Lung (tissue), 12 donors: ENCODE results near the gene RAB23. TPM values are rescaled to one million over a fixed set of nuclear protein-coding genes. Genes with fewer than 3 reads are reported as not detected.

ENCODE experiments used
- ATAC-seq: fragments of 200-7000 bp; cut with Tn5 transposase; one replicate; pipeline ENCODE4 v1.9.1; 2020; ENCODE audit warnings: moderate number of reproducible peaks; ENCODE audit not compliant: insufficient read depth, low FRiP score
- DNase-seq, 3 donors: peaks; one replicate each; pipeline ENCODE4 v3.0.0-alpha.2; 2013 to 2017
- H3K27ac ChIP-seq, 2 donors: one replicate each; pipeline ENCODE4 v1.5.1; 2013; ENCODE audit warnings: mild to moderate bottlenecking in 2 of 2, moderate library complexity in 2 of 2, control low read depth in 1 of 2, inconsistent platforms in 1 of 2, low read depth in 1 of 2, low read length in 1 of 2
- H3K27me3 ChIP-seq, 3 donors: one replicate each; pipeline ENCODE4 v1.5.1; 2013; ENCODE audit warnings: low read length in 2 of 3; ENCODE audit not compliant: control insufficient read depth in 3 of 3, insufficient read depth in 3 of 3
- H3K36me3 ChIP-seq, 4 donors: one replicate each; pipeline ENCODE4 v1.5.1; 2013; ENCODE audit warnings: low read length in 4 of 4, mild to moderate bottlenecking in 1 of 4, moderate library complexity in 1 of 4; ENCODE audit not compliant: control insufficient read depth in 4 of 4, insufficient read depth in 4 of 4
- H3K4me1 ChIP-seq, 5 donors: one replicate each; pipeline ENCODE4 v1.5.1; 2013; ENCODE audit warnings: low read length in 5 of 5, mild to moderate bottlenecking in 2 of 5, moderate library complexity in 1 of 5; ENCODE audit not compliant: control insufficient read depth in 5 of 5, insufficient read depth in 5 of 5
- H3K4me3 ChIP-seq: one replicate; pipeline ENCODE4 v1.5.1; 2013; ENCODE audit warnings: mild to moderate bottlenecking, control low read depth, moderate library complexity
- H3K9ac ChIP-seq, 2 donors: one replicate each; pipeline ENCODE4 v1.5.1; 2013; ENCODE audit warnings: low read length in 2 of 2, control low read depth in 1 of 2; ENCODE audit not compliant: insufficient read depth in 1 of 2
- H3K9me3 ChIP-seq, 4 donors: one replicate each; pipeline ENCODE4 v1.5.1; 2013; ENCODE audit warnings: low read length in 3 of 4, mild to moderate bottlenecking in 1 of 4, moderate library complexity in 1 of 4; ENCODE audit not compliant: control insufficient read depth in 4 of 4, insufficient read depth in 3 of 4
- WGBS, 2 donors: extraction: QIAGEN DNeasy Blood & Tissue Kit; methylation state at CpG; one replicate each; pipeline ENCODE4 v1.1.7; 2013; 5-methylcytosine and 5-hydroxymethylcytosine counted together
- polyA plus RNA-seq, 2 donors: library from polyadenylated mRNA; stranded (reverse); fragments of 200-250 nt; gene quantifications; one replicate each; pipeline ENCODE4 v1.2.1, GENCODE V29; 2013
- total RNA-seq, 2 donors: library from RNA; depleted of rRNA in 1 of 2; stranded (reverse); fragments of >200 nt in 1 of 2; gene quantifications; one replicate each; pipeline ENCODE4 v1.2.1, GENCODE V29; 2014 to 2021
- TF ChIP-seq, protein P1 (sequence below): IDR thresholded peaks from 2 replicates; pipeline ENCODE4 v1.5.1; 2012; ENCODE audit warnings: mild to moderate bottlenecking; ENCODE audit errors: control extremely low read depth, extremely low read depth
- donor health status: control.
- donor health status: control.
- donor health status: Bipolar disorder and iron deficiency.
- donor health status: healthy.
- donor health status: DM: yes; HTN: yes; CAD: no.

RAB23 gene
- total and polyA plus RNA-seq, 4 donors = 4.2 to 26.7 (median 6.9) TPM

DNA sequence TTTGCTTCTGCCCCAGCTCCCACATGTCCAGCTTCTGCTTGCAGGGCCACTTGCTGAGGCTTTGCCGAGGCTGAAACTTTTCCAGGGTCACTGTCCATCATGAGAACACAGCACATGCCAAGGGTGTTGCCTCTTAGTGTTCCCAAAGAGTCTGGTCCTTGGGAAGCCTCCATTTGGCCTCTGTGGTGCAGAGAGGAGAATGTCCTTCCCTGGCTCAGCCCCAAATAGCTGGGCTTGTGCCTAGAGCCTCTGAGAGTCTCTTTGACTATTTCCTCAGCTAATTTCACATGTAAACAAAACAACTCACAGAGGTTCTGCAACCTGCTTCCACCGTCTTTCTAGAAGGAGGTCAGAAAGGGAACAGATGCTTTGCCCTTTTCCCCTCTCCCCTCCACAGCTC, 40.4 kb upstream of the RAB23 start:
- ATAC-seq = no peak
- H3K4me3 ChIP-seq = no peak overlapping the region
- H3K9ac ChIP-seq = no peak overlapping the region
- peak overlapping the region; percentile 6 to 31 for H3K27ac ChIP-seq
- H3K36me3 ChIP-seq = no peaks in the 10 kb centered on the region
- no peaks in the 10 kb centered on the region for H3K27me3 ChIP-seq
- DNase-seq = no peak
- 43 to 47% methylated on average over 2 of the region's 2 CpGs for WGBS, 2 donors
- TF ChIP-seq, protein P1, sequence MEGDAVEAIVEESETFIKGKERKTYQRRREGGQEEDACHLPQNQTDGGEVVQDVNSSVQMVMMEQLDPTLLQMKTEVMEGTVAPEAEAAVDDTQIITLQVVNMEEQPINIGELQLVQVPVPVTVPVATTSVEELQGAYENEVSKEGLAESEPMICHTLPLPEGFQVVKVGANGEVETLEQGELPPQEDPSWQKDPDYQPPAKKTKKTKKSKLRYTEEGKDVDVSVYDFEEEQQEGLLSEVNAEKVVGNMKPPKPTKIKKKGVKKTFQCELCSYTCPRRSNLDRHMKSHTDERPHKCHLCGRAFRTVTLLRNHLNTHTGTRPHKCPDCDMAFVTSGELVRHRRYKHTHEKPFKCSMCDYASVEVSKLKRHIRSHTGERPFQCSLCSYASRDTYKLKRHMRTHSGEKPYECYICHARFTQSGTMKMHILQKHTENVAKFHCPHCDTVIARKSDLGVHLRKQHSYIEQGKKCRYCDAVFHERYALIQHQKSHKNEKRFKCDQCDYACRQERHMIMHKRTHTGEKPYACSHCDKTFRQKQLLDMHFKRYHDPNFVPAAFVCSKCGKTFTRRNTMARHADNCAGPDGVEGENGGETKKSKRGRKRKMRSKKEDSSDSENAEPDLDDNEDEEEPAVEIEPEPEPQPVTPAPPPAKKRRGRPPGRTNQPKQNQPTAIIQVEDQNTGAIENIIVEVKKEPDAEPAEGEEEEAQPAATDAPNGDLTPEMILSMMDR = no peak
- peaks cover 0 to 33% (median 4%) of the 10 kb centered on the region in 5 donors for H3K4me1 ChIP-seq
- H3K9me3 ChIP-seq = peaks cover 0 to 4% (median 0%) of the 10 kb centered on the region in 4 donors

DNA sequence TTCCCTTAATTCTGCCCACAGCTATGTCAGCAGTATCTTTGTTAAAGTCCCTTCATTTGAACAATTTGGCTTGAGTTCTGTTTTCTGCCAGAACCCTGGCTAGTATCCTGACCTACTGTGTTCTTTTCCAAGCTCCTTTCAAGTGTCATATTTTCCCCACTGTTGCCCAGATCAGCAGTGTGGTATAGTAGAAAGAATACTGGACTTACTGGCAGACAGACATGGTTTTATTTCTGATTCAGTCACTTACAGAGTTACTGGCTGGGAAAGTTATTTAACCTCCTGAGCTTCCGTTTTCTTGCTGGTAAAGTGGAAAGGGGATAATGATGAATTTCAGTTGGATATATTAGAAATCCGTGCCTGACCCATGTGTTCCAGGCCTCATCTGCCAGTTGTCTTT, 39.8 kb upstream of the RAB23 start:
- WGBS, 2 donors = 72 to 80% methylated on average over 2 of the region's 2 CpGs
- Histone ChIP-seq H3K4me3 (no peak overlapping the region), H3K9ac (no peak overlapping the region), H3K4me1 (peaks cover 0 to 29% (median 4%) of the 10 kb centered on the region in 5 donors), H3K27ac (peak overlapping the region in 1 of 2 donors; percentile 6), H3K36me3 (no peaks in the 10 kb centered on the region), H3K27me3 (no peaks in the 10 kb centered on the region), H3K9me3 (peaks cover 0 to 4% (median 0%) of the 10 kb centered on the region in 4 donors)
- ATAC-seq (no peak), DNase-seq (no peak)
- TF ChIP-seq, protein P1 = no peak

DNA sequence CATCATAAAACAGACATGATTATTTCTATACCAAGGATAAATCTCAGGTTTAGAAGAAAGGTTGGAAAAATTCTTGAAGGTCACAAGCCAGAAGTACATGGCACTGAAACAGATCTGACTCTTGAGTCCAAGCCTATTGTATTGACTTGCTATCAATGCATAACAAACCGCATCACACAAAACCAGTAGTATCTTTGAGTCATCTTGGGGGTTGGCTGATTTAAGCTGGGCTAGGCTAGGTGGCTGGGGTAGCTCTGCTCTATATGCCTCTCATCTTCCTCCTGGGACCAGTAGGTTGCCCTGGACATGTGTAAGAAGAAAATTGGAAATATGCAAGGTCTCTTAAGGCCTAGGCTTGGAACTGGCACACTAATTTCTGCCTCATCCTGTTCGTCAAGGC, 37.0 kb upstream of the RAB23 start:
- H3K9me3 ChIP-seq = peaks cover 0 to 4% (median 0%) of the 10 kb centered on the region in 4 donors
- ATAC-seq = no peak
- H3K27ac ChIP-seq = no peak overlapping the region
- peaks cover 0 to 10% (median 6%) of the 10 kb centered on the region in 5 donors for H3K4me1 ChIP-seq
- H3K9ac ChIP-seq = no peak overlapping the region
- H3K36me3 ChIP-seq = no peaks in the 10 kb centered on the region
- WGBS, 2 donors = 89 to 94% methylated on average over 2 of the region's 2 CpGs
- DNase-seq = no peak
- TF ChIP-seq, protein P1 = no peak
- H3K4me3 ChIP-seq = no peak overlapping the region
- no peaks in the 10 kb centered on the region for H3K27me3 ChIP-seq

DNA sequence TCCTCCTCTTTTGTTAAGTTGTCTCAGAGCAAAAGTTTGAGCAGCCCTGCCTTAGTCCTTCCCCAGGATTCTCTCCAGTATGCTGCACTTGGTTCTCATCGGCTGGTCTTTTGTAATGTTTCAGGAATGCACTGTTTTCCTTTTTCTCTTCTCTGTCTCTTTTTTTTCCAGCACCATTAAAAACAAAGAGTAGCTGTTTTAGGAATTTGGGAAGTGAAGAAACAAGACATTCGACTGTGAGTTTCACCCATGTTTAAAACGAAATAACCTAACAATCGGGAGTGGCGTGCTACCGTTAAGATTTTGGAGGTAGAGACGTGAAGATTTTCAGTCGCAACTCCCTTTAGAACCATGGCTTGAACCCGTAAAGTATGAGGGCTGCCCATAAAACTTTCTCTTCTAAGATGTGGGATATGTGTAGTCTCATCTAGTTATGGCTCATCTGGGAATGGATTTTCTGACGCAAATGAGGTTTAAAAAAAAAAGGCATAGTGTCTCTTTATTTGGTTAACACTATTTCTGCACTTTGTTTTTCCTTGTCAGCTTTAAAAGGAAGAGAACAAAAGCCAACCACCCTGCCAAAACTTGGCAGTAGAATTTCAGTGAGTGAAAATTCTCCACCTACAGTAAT, 35.9 kb upstream of the RAB23 start:
- H3K9ac ChIP-seq = no peak overlapping the region
- WGBS, 2 donors = 73 to 81% methylated on average over 10 of the region's 10 CpGs
- ATAC-seq (no peak), DNase-seq (no peak)
- TF ChIP-seq, protein P1 = no peak
- no peaks in the 10 kb centered on the region for H3K36me3 ChIP-seq
- H3K27ac ChIP-seq = no peak overlapping the region
- H3K4me1 ChIP-seq = peaks cover 0 to 11% (median 8%) of the 10 kb centered on the region in 5 donors
- H3K9me3 ChIP-seq = peaks cover 0 to 4% (median 0%) of the 10 kb centered on the region in 4 donors
- no peak overlapping the region for H3K4me3 ChIP-seq
- H3K27me3 ChIP-seq = no peaks in the 10 kb centered on the region
